Liver (tissue), 9 donors: ENCODE data around the gene HDGFL1. TPM values are rescaled to one million over a fixed set of nuclear protein-coding genes. Genes with fewer than 3 reads are reported as not detected.

Experiments
- DNase-seq: peaks from one replicate; pipeline ENCODE4 v3.0.0-alpha.2; 2017; ENCODE audit warnings: low spot score
- H3K27ac ChIP-seq, 2 donors: one replicate each; pipeline ENCODE4 v1.7.0; 2013; ENCODE audit warnings: inconsistent platforms in 2 of 2, low read length in 2 of 2, control low read depth in 1 of 2, low read depth in 1 of 2, mild to moderate bottlenecking in 1 of 2
- H3K27me3 ChIP-seq, 4 donors: one replicate each; pipeline versions ENCODE4 v1.6.1 to v1.7.0; 2013; ENCODE audit warnings: low read length in 3 of 4, inconsistent platforms in 1 of 4, mild to moderate bottlenecking in 1 of 4, moderate library complexity in 1 of 4; ENCODE audit not compliant: control insufficient read depth in 4 of 4, insufficient read depth in 4 of 4
- H3K36me3 ChIP-seq, 4 donors: one replicate each; pipeline versions ENCODE4 v1.6.1 to v1.7.0; 2013; ENCODE audit warnings: low read length in 3 of 4, mild to moderate bottlenecking in 3 of 4, low read depth in 1 of 4, moderate library complexity in 1 of 4; ENCODE audit not compliant: control insufficient read depth in 4 of 4, insufficient read depth in 3 of 4
- H3K4me1 ChIP-seq, 4 donors: one replicate each; pipeline versions ENCODE4 v1.6.1 to v1.7.0; 2013; ENCODE audit warnings: low read length in 3 of 4, mild to moderate bottlenecking in 3 of 4, moderate library complexity in 1 of 4; ENCODE audit not compliant: control insufficient read depth in 4 of 4, insufficient read depth in 4 of 4
- H3K4me3 ChIP-seq, 3 donors: one replicate each; pipeline versions ENCODE4 v1.6.1 to v1.7.0; 2013; ENCODE audit warnings: low read length in 3 of 3, control low read depth in 1 of 3, low read depth in 1 of 3, mild to moderate bottlenecking in 1 of 3
- H3K9ac ChIP-seq, 2 donors: one replicate each; pipeline ENCODE4 v1.7.0; 2013; ENCODE audit warnings: low read length in 2 of 2, mild to moderate bottlenecking in 2 of 2, moderate library complexity in 2 of 2, control low read depth in 1 of 2, low read depth in 1 of 2
- H3K9me3 ChIP-seq, 4 donors: one replicate each; pipeline versions ENCODE4 v1.6.1 to v1.7.0; 2013; ENCODE audit warnings: low read length in 3 of 4; ENCODE audit not compliant: control insufficient read depth in 4 of 4
- CTCF ChIP-seq: fragments of 150-350 bp; IDR thresholded peaks from 2 replicates; pipeline ENCODE4 v1.5.1; 2017; ENCODE audit warnings: improper control_type of control experiment, low read depth, low read length; ENCODE audit not compliant: missing input control
- FOXA1 ChIP-seq: IDR thresholded peaks from 2 replicates; pipeline ENCODE4 v1.6.1; 2016; ENCODE audit warnings: antibody characterized with exemption
- FOXA2 ChIP-seq: IDR thresholded peaks from 2 replicates; pipeline ENCODE4 v1.6.1; 2016; ENCODE audit warnings: antibody characterized with exemption
- GABPA ChIP-seq, 2 donors: IDR thresholded peaks in 1 of 2; conservative IDR thresholded peaks in 1 of 2; 2 replicates each; pipeline ENCODE4 v1.6.1; 2016; ENCODE audit warnings: antibody characterized with exemption in 2 of 2, mild to moderate bottlenecking in 1 of 2, moderate library complexity in 1 of 2
- HNF4A ChIP-seq, 2 donors: conservative IDR thresholded peaks; 2 replicates each; pipeline ENCODE4 v1.6.1; 2016; ENCODE audit warnings: antibody characterized with exemption in 2 of 2, mild to moderate bottlenecking in 2 of 2
- HNF4G ChIP-seq: IDR thresholded peaks from 2 replicates; pipeline ENCODE4 v1.6.1; 2016; ENCODE audit warnings: antibody characterized with exemption
- JUND ChIP-seq, 2 donors: IDR thresholded peaks; 2 replicates each; pipeline ENCODE4 v1.6.1; 2016; ENCODE audit warnings: antibody characterized with exemption in 2 of 2
- MAX ChIP-seq: IDR thresholded peaks from 2 replicates; pipeline ENCODE4 v1.6.1; 2016; ENCODE audit warnings: antibody characterized with exemption
- NR2F2 ChIP-seq: IDR thresholded peaks from 2 replicates; pipeline ENCODE4 v1.6.1; 2016; ENCODE audit warnings: antibody characterized with exemption
- REST ChIP-seq: IDR thresholded peaks from 2 replicates; pipeline ENCODE4 v1.6.1; 2016; ENCODE audit warnings: antibody characterized with exemption, mild to moderate bottlenecking
- RXRA ChIP-seq, 2 donors: IDR thresholded peaks; 2 replicates each; pipeline ENCODE4 v1.6.1; 2017 to 2018; ENCODE audit warnings: antibody characterized with exemption in 2 of 2, mild to moderate bottlenecking in 1 of 2
- SP1 ChIP-seq: IDR thresholded peaks from 2 replicates; pipeline ENCODE4 v1.6.1; 2018; ENCODE audit warnings: antibody characterized with exemption, mild to moderate bottlenecking
- YY1 ChIP-seq: IDR thresholded peaks from 2 replicates; pipeline ENCODE4 v1.6.1; 2016; ENCODE audit warnings: antibody characterized with exemption, mild to moderate bottlenecking
- WGBS: extraction: QIAGEN DNeasy Blood & Tissue Kit; methylation state at CpG from one replicate; pipeline ENCODE4 v1.1.7; 2013; 5-methylcytosine and 5-hydroxymethylcytosine counted together
- polyA plus RNA-seq, 2 donors: library from polyadenylated mRNA; stranded (reverse) in 1 of 2; unstranded in 1 of 2; fragments of 200-250 nt in 1 of 2; fragments of >200 nt in 1 of 2; fragmentation: Nextera tagmentation in 1 of 2; extraction: Ambion mirVana in 1 of 2; gene quantifications; one replicate each; pipeline versions ENCODE4 v1.2.1 to v1.2.3, GENCODE V29; 2013 to 2015
- total RNA-seq, 2 donors: library from RNA; depleted of rRNA; stranded (reverse); fragments of >200 nt; gene quantifications; one replicate each; pipeline ENCODE4 v1.2.3, GENCODE V29; 2014
- TF ChIP-seq, protein P1 (sequence below): IDR thresholded peaks from 2 replicates; pipeline ENCODE4 v1.6.1; 2016; ENCODE audit warnings: antibody characterized with exemption
- TF ChIP-seq, protein P2 (sequence below): IDR thresholded peaks from 2 replicates; pipeline ENCODE4 v1.6.1; 2016; ENCODE audit warnings: antibody characterized with exemption
- donor health status: healthy.
- donor health status: healthy.
- donor health status: healthy.
- donor health status: healthy.
- donor health status: healthy.

Gene HDGFL1
- total and polyA plus RNA-seq, 4 donors = not detected

DNA sequence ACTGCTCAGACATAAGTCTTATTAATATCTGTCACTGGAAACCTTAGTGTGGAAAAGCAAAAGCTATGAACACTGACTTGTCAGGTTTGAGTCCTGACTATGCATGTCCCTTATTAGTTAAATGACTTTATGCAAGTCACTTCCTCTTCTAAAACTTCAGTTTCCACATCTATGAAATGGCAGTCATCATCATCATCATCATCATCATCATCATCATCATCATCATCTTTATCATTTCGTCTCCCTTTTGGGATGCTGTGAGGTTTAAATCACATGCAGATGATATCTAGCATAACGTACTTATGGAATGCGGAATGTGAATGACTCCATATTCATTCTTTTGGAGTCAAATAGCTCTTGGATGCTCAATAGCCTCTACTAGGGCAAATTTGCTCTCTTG lies 24.5 kb downstream of the HDGFL1 start:
- Histone ChIP-seq H3K9ac (no peak overlapping the region), H3K9me3 (no peaks in the 10 kb centered on the region), H3K27ac (no peak overlapping the region), H3K36me3 (no peaks in the 10 kb centered on the region), H3K4me3 (no peak overlapping the region), H3K4me1 (no peaks in the 10 kb centered on the region), H3K27me3 (no peaks in the 10 kb centered on the region)
- TF ChIP-seq HNF4A (conservative IDR thresholded peaks at IDR 0.05) (no peak), RXRA (IDR thresholded peaks at IDR 0.05) (no peak), HNF4G (no peak), YY1 (no peak), GABPA (IDR thresholded peaks at IDR 0.05 in 1 of 2, conservative IDR thresholded peaks at IDR 0.05 in 1 of 2) (no peak), MAX (no peak), FOXA2 (no peak)
- TF ChIP-seq, protein P1, sequence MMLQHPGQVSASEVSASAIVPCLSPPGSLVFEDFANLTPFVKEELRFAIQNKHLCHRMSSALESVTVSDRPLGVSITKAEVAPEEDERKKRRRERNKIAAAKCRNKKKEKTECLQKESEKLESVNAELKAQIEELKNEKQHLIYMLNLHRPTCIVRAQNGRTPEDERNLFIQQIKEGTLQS = no peak
- TF ChIP-seq, protein P2, sequence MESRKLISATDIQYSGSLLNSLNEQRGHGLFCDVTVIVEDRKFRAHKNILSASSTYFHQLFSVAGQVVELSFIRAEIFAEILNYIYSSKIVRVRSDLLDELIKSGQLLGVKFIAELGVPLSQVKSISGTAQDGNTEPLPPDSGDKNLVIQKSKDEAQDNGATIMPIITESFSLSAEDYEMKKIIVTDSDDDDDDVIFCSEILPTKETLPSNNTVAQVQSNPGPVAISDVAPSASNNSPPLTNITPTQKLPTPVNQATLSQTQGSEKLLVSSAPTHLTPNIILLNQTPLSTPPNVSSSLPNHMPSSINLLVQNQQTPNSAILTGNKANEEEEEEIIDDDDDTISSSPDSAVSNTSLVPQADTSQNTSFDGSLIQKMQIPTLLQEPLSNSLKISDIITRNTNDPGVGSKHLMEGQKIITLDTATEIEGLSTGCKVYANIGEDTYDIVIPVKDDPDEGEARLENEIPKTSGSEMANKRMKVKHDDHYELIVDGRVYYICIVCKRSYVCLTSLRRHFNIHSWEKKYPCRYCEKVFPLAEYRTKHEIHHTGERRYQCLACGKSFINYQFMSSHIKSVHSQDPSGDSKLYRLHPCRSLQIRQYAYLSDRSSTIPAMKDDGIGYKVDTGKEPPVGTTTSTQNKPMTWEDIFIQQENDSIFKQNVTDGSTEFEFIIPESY = no peak
- 79% methylated on average over 3 of the region's 3 CpGs for WGBS
- no peak for DNase-seq

- TF ChIP-seq NR2F2 (no peak), FOXA1 (no peak), CTCF (no peak), HNF4G (no peak)
- TF ChIP-seq, protein P1 = no peak
- no peaks in the 10 kb centered on the region for H3K36me3 ChIP-seq
- H3K9me3 ChIP-seq = no peaks in the 10 kb centered on the region
- no peak for DNase-seq
- no peaks in the 10 kb centered on the region for H3K27me3 ChIP-seq
- H3K4me1 ChIP-seq = no peaks in the 10 kb centered on the region
- H3K27ac ChIP-seq = no peak overlapping the region
- H3K9ac ChIP-seq = no peak overlapping the region
- H3K4me3 ChIP-seq = no peak overlapping the region
Observed at GRCh38 chr6:22596011-22596410, 26.6 kb downstream of the HDGFL1 start.

GRCh38 chr6:22598339-22598738 lies 29.0 kb downstream of the HDGFL1 start:
- no peaks in the 10 kb centered on the region for H3K36me3 ChIP-seq
- H3K4me3 ChIP-seq = no peak overlapping the region
- no peak for DNase-seq
- no peak overlapping the region for H3K27ac ChIP-seq
- H3K9ac ChIP-seq = no peak overlapping the region
- H3K27me3 ChIP-seq = no peaks in the 10 kb centered on the region
- H3K9me3 ChIP-seq = no peaks in the 10 kb centered on the region
- no peaks in the 10 kb centered on the region for H3K4me1 ChIP-seq
- WGBS = 73% methylated on average over 4 of the region's 4 CpGs
- TF ChIP-seq YY1 (no peak), JUND (IDR thresholded peaks at IDR 0.05) (no peak), FOXA2 (no peak), REST (no peak), SP1 (no peak), HNF4A (conservative IDR thresholded peaks at IDR 0.05) (no peak), GABPA (IDR thresholded peaks at IDR 0.05 in 1 of 2, conservative IDR thresholded peaks at IDR 0.05 in 1 of 2) (no peak), FOXA1 (no peak), HNF4G (no peak)
- TF ChIP-seq, protein P2 = no peak
